WTC11 (cell line): ENCODE data around the gene ZNF22.

Source experiments
- ATF1 ChIP-seq: sonication (generic); formaldehyde crosslinking; IDR thresholded peaks from 2 replicates; pipeline ENCODE4 v1.8.1; 2023; ENCODE audit warnings: mild to moderate bottlenecking, moderate library complexity, missing genetic modification reagents
- CREB1 ChIP-seq: sonication (generic); formaldehyde crosslinking; IDR thresholded peaks from 2 replicates; pipeline ENCODE4 v1.8.0; 2023; ENCODE audit warnings: mild to moderate bottlenecking, missing genetic modification reagents
- HMGA2 ChIP-seq: fragments of 250-450 bp; sonication (Bioruptor Pico); IDR thresholded peaks from 2 replicates; pipeline ENCODE4 v1.4.0; 2021; ENCODE audit warnings: mild to moderate bottlenecking, moderate library complexity
- NR1H2 ChIP-seq: sonication (generic); formaldehyde crosslinking; IDR thresholded peaks from 2 replicates; pipeline ENCODE4 v1.9.0; 2021; ENCODE audit warnings: mild to moderate bottlenecking, moderate library complexity, missing genetic modification reagents
- ZNF263 ChIP-seq: sonication (generic); formaldehyde crosslinking; IDR thresholded peaks from 2 replicates; pipeline ENCODE4 v1.8.1; 2022; ENCODE audit warnings: low read depth, mild to moderate bottlenecking, moderate library complexity, missing genetic modification reagents
- TF ChIP-seq, protein P1 (sequence below): fragments of 200-600 bp; IDR thresholded peaks from 2 replicates; pipeline ENCODE4 v1.8.0; 2022; ENCODE audit warnings: antibody characterized with exemption
- TF ChIP-seq, protein P2 (sequence below): sonication (generic); formaldehyde crosslinking; IDR thresholded peaks from 2 replicates; pipeline ENCODE4 v1.8.0; 2023; ENCODE audit warnings: mild to moderate bottlenecking, missing genetic modification reagents
- TF ChIP-seq, protein P3 (sequence below): sonication (generic); formaldehyde crosslinking; IDR thresholded peaks from 2 replicates; pipeline ENCODE4 v1.8.0; 2022; ENCODE audit warnings: mild to moderate bottlenecking, missing genetic modification reagents
- TF ChIP-seq, protein P4 (sequence below): sonication (generic); formaldehyde crosslinking; IDR thresholded peaks from 2 replicates; pipeline ENCODE4 v1.8.1; 2022; ENCODE audit warnings: mild to moderate bottlenecking, moderate library complexity, missing genetic modification reagents
- TF ChIP-seq, protein P5 (sequence below): sonication (generic); formaldehyde crosslinking; IDR thresholded peaks from 2 replicates; pipeline ENCODE4 v1.8.1; 2023; ENCODE audit warnings: mild to moderate bottlenecking, missing genetic modification reagents, moderate library complexity

DNA sequence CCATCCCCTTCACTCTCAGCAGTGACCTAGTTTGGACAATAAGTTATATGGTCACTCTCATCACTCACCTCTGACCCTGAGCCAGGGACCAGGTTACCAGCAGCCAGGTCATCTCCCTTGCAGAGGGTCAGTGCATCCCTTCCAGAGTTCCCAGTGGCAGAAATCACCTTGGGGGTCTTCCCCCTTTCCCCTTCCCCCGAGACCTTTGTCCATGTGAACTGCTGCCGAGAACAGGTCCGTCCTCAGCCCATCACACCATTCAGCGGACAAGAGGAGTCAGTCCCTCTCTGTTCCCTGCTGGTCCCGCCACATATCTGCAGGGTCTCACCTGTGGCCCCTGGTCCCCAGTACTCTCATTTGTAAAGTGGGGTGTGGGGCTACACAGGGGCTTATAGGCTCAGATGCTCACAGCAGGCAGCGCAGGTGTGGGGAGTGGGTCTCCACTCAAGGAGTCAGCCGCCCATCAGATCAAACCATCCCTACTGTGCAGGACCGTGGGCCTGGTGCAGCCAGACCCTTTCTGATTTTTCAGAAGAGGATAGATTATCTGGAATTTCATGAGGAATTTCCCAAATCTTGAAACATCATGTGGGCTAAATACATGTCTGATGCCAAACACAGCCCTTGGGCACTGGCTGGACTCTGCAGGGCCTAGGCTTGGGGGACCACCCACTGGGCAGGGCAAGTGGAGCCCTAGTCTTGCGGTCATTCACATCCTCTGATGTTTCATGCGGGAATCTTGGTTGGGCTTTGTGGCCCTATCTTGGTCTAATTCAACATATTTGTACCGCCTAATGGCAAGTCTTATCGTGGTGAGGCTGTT lies 28.6 kb upstream of the ZNF22 start:
- TF ChIP-seq, protein P1, sequence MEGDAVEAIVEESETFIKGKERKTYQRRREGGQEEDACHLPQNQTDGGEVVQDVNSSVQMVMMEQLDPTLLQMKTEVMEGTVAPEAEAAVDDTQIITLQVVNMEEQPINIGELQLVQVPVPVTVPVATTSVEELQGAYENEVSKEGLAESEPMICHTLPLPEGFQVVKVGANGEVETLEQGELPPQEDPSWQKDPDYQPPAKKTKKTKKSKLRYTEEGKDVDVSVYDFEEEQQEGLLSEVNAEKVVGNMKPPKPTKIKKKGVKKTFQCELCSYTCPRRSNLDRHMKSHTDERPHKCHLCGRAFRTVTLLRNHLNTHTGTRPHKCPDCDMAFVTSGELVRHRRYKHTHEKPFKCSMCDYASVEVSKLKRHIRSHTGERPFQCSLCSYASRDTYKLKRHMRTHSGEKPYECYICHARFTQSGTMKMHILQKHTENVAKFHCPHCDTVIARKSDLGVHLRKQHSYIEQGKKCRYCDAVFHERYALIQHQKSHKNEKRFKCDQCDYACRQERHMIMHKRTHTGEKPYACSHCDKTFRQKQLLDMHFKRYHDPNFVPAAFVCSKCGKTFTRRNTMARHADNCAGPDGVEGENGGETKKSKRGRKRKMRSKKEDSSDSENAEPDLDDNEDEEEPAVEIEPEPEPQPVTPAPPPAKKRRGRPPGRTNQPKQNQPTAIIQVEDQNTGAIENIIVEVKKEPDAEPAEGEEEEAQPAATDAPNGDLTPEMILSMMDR = no peak
- TF ChIP-seq, protein P2, sequence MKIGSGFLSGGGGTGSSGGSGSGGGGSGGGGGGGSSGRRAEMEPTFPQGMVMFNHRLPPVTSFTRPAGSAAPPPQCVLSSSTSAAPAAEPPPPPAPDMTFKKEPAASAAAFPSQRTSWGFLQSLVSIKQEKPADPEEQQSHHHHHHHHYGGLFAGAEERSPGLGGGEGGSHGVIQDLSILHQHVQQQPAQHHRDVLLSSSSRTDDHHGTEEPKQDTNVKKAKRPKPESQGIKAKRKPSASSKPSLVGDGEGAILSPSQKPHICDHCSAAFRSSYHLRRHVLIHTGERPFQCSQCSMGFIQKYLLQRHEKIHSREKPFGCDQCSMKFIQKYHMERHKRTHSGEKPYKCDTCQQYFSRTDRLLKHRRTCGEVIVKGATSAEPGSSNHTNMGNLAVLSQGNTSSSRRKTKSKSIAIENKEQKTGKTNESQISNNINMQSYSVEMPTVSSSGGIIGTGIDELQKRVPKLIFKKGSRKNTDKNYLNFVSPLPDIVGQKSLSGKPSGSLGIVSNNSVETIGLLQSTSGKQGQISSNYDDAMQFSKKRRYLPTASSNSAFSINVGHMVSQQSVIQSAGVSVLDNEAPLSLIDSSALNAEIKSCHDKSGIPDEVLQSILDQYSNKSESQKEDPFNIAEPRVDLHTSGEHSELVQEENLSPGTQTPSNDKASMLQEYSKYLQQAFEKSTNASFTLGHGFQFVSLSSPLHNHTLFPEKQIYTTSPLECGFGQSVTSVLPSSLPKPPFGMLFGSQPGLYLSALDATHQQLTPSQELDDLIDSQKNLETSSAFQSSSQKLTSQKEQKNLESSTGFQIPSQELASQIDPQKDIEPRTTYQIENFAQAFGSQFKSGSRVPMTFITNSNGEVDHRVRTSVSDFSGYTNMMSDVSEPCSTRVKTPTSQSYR (CRISPR knock-in tag) = no peak
- TF ChIP-seq, protein P3, sequence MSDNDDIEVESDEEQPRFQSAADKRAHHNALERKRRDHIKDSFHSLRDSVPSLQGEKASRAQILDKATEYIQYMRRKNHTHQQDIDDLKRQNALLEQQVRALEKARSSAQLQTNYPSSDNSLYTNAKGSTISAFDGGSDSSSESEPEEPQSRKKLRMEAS (CRISPR knock-in tag) = no peak
- no peak for TF ChIP-seq NR1H2 (CRISPR knock-in tag)
- no peak for TF ChIP-seq CREB1 (CRISPR knock-in tag)
- TF ChIP-seq, protein P4, sequence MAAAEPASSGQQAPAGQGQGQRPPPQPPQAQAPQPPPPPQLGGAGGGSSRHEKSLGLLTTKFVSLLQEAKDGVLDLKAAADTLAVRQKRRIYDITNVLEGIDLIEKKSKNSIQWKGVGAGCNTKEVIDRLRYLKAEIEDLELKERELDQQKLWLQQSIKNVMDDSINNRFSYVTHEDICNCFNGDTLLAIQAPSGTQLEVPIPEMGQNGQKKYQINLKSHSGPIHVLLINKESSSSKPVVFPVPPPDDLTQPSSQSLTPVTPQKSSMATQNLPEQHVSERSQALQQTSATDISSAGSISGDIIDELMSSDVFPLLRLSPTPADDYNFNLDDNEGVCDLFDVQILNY (CRISPR knock-in tag) = no peak
- TF ChIP-seq, protein P5, sequence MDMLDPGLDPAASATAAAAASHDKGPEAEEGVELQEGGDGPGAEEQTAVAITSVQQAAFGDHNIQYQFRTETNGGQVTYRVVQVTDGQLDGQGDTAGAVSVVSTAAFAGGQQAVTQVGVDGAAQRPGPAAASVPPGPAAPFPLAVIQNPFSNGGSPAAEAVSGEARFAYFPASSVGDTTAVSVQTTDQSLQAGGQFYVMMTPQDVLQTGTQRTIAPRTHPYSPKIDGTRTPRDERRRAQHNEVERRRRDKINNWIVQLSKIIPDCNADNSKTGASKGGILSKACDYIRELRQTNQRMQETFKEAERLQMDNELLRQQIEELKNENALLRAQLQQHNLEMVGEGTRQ (CRISPR knock-in tag) = no peak
- no peak for TF ChIP-seq ZNF263 (CRISPR knock-in tag)
- TF ChIP-seq HMGA2 (CRISPR knock-in tag) = no peak
- TF ChIP-seq ATF1 (CRISPR knock-in tag) = no peak
